ENCODE data around the gene GPR3. TPM values are rescaled to one million over a fixed set of nuclear protein-coding genes. Genes with fewer than 3 reads are reported as not detected.

GPR3 gene
- total RNA-seq, 1 experiment from 2014 or later: 4.7 TPM

DNA sequence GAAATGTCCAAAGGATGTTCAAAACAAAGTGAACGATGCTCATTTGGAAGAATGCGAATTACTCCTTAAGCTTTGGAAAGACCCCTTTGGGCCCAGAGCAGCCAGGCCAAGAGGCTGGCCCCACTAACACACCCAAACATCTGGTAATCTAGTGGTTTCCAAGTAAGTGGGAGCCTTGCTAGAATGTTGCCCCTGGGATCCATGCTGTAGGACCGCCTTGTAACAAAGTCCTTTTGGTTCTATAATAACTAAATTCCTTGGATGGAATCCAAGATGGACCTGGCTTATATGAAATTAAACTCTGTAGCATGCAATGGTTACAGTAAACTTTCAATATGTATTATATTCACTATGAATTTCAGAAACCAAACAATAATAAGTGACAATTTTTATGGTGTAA is 25.3 kb downstream of the GPR3 start:
- Histone ChIP-seq H3K4me1 (ENCODE audit: insufficient read depth, low read length) (peaks cover 17% of the 10 kb centered on the region), H3K4me3 (ENCODE audit: low read length) (no peak overlapping the region), H3K9me2 (replicated peaks; ENCODE audit: low read length) (no peaks in the 10 kb centered on the region), H3K79me2 (ENCODE audit: low read length) (peaks cover 12% of the 10 kb centered on the region; the same call in 1 of the 2 replicates), H2AFZ (ENCODE audit: low read length) (no peak overlapping the region), H3F3A (ENCODE audit: low read length, unreplicated experiment) (peaks cover 5% of the 10 kb centered on the region), H3K9me3 (ENCODE audit: low read length) (no peaks in the 10 kb centered on the region), H3K4me2 (ENCODE audit: low read length) (no peak overlapping the region), H3K36me3 (ENCODE audit: low read depth, low read length) (peaks cover 52% of the 10 kb centered on the region), H3K27me3 (ENCODE audit: low read length) (no peaks in the 10 kb centered on the region), H3K27ac (ENCODE audit: low read length) (peak overlapping the region; percentile 70), H4K20me1 (ENCODE audit: low read length) (no peaks in the 10 kb centered on the region), H3K9ac (ENCODE audit: low read length) (peak overlapping the region; percentile 57; the same call in 1 of the 2 replicates)
- ChIA-PET POLR2A (ENCODE audit: unreplicated experiment) (no interaction called here), CTCF (no interaction called here)
- no TSS peak for BruUV-seq (replicated peaks)
- TF ChIP-seq EZH2 (IDR thresholded peaks at IDR 0.05; ENCODE audit: low read length, unreplicated experiment): no peak
- TF ChIP-seq EZH2phosphoT487 (IDR thresholded peaks at IDR 0.05; ENCODE audit: borderline replicate concordance, low read length): no peak
- TF ChIP-seq, protein P1, sequence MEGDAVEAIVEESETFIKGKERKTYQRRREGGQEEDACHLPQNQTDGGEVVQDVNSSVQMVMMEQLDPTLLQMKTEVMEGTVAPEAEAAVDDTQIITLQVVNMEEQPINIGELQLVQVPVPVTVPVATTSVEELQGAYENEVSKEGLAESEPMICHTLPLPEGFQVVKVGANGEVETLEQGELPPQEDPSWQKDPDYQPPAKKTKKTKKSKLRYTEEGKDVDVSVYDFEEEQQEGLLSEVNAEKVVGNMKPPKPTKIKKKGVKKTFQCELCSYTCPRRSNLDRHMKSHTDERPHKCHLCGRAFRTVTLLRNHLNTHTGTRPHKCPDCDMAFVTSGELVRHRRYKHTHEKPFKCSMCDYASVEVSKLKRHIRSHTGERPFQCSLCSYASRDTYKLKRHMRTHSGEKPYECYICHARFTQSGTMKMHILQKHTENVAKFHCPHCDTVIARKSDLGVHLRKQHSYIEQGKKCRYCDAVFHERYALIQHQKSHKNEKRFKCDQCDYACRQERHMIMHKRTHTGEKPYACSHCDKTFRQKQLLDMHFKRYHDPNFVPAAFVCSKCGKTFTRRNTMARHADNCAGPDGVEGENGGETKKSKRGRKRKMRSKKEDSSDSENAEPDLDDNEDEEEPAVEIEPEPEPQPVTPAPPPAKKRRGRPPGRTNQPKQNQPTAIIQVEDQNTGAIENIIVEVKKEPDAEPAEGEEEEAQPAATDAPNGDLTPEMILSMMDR (conservative IDR thresholded peaks at IDR 0.05; ENCODE audit: low read depth, low read length): no peak
- intact Hi-C loops (cut with micrococcal nuclease): loop anchor here (5.0 to 10.0 kb wide), 2 partner anchors 137 to 190 kb away; no protein-coding TSS in a partner anchor
- ATAC-seq: no peak
- no peak for DNase-seq

DNA sequence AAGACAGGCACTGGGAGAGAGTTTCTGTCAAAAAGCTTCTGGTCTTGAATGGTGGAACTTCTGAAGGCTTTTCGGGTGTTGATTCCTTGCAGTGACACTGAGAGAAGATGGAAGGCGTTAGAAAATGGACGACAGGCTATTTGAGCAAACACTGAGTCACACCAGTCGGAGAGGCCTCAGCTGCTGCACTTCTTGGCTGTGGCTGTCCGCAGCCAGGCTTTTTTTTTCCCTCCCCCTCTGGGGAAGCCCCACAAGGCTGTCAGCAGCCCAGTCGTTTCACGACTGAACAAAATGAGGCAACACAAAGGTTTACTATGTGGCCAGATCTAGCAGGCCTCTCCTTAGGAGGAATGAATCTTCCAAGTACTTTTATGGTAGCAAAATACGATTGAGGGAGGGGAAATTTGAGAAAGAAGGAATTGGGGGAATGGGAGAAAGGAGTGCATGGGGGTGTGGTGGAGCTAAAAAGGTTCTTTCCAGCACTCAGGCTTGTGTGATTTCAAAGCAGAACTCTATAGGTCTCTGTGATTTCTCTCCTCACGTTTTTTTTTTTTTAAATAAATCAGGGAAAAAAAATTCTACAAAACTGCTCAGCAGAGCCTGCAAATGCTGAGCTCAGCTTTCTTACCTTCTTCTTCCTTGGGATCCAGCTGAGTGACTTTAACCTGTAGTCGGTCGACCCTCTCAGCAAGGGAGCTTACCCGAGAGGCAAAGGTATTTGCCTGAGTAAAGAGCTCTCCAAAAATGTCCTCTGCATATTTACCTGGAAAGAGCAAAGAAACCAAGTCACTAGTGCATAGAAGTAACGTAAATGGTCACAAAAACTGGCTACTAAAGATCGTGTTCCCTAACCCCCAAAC is 26.1 kb downstream of the GPR3 start:
- Histone ChIP-seq H3K4me1 (ENCODE audit: insufficient read depth, low read length) (peaks cover 17% of the 10 kb centered on the region), H3K27me3 (ENCODE audit: low read length) (no peaks in the 10 kb centered on the region), H3F3A (ENCODE audit: low read length, unreplicated experiment) (peaks cover 5% of the 10 kb centered on the region), H3K79me2 (ENCODE audit: low read length) (peaks cover 16% of the 10 kb centered on the region), H3K36me3 (ENCODE audit: low read depth, low read length) (peaks cover 43% of the 10 kb centered on the region), H3K4me3 (ENCODE audit: low read length) (no peak overlapping the region), H3K9ac (ENCODE audit: low read length) (peak overlapping the region; percentile 57), H3K27ac (ENCODE audit: low read length) (peak overlapping the region; percentile 70), H4K20me1 (ENCODE audit: low read length) (no peaks in the 10 kb centered on the region), H3K9me3 (ENCODE audit: low read length) (no peaks in the 10 kb centered on the region), H3K4me2 (ENCODE audit: low read length) (peak overlapping the region; percentile 18; the same call in 1 of the 2 replicates), H2AFZ (ENCODE audit: low read length) (peak overlapping the region; percentile 54; the same call in 1 of the 2 replicates), H3K9me2 (replicated peaks; ENCODE audit: low read length) (no peaks in the 10 kb centered on the region)
- DNase-seq: peak; percentile 71
- BruUV-seq (replicated peaks): no TSS peak
- intact Hi-C loops (cut with micrococcal nuclease): loop anchor here (5.0 to 10.0 kb wide), 2 partner anchors 136 to 189 kb away; no protein-coding TSS in a partner anchor
- TF ChIP-seq EZH2phosphoT487 (IDR thresholded peaks at IDR 0.05; ENCODE audit: borderline replicate concordance, low read length) (no peak), EZH2 (IDR thresholded peaks at IDR 0.05; ENCODE audit: low read length, unreplicated experiment) (no peak)
- TF ChIP-seq, protein P1 (conservative IDR thresholded peaks at IDR 0.05; ENCODE audit: low read depth, low read length): no peak
- ChIA-PET CTCF (interaction anchor here (0.6 kb wide), 1 partner anchor 105 kb away, joined by 3 read pairs; no protein-coding TSS in a partner anchor), POLR2A (ENCODE audit: unreplicated experiment) (no interaction called here)
- ATAC-seq: peak; percentile 89

DNA sequence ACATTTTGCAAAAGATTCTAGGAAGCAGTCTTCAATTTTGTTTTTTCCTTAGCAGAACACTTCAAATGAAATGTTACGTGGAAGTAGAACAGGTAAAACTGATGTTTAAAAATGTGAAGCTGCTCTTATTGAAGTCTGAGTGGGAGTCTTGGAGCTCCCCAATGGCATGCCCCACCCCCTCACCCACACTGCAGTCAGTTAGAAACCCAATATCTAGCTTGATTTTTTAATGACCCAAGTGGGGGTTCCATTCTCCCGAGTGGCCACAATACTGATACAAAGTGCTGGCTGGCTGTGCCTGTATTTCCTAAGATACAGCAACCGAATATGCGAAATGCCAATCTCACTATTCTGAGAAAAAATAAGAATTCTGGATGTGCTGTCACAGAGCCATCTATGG is 31.3 kb downstream of the GPR3 start:
- no TSS peak for BruUV-seq (replicated peaks)
- no peaks in the 10 kb centered on the region for H4K20me1 ChIP-seq (ENCODE audit: low read length)
- ATAC-seq: no peak
- no peak overlapping the region for H3K4me2 ChIP-seq (ENCODE audit: low read length)
- H3K36me3 ChIP-seq (ENCODE audit: low read depth, low read length): peaks cover 24% of the 10 kb centered on the region
- no peak overlapping the region for H3K27ac ChIP-seq (ENCODE audit: low read length)
- no peaks in the 10 kb centered on the region for H3K9me3 ChIP-seq (ENCODE audit: low read length)
- H3F3A ChIP-seq (ENCODE audit: low read length, unreplicated experiment): peaks cover 7% of the 10 kb centered on the region
- DNase-seq: no peak
- peaks cover 9% of the 10 kb centered on the region for H3K4me1 ChIP-seq (ENCODE audit: insufficient read depth, low read length)
- H3K4me3 ChIP-seq (ENCODE audit: low read length): no peak overlapping the region
- no peak overlapping the region for H2AFZ ChIP-seq (ENCODE audit: low read length)
- H3K9ac ChIP-seq (ENCODE audit: low read length): no peak overlapping the region
- CTCF ChIA-PET: no interaction called here
- intact Hi-C loops (cut with micrococcal nuclease): no loop called here
- H3K9me2 ChIP-seq (replicated peaks; ENCODE audit: low read length): no peaks in the 10 kb centered on the region
- TF ChIP-seq EZH2 (IDR thresholded peaks at IDR 0.05; ENCODE audit: low read length, unreplicated experiment) (no peak), EZH2phosphoT487 (IDR thresholded peaks at IDR 0.05; ENCODE audit: borderline replicate concordance, low read length) (no peak)
- TF ChIP-seq, protein P1 (conservative IDR thresholded peaks at IDR 0.05; ENCODE audit: low read depth, low read length): no peak
- peaks cover 30% of the 10 kb centered on the region for H3K79me2 ChIP-seq (ENCODE audit: low read length)
- POLR2A ChIA-PET (ENCODE audit: unreplicated experiment): no interaction called here
- no peaks in the 10 kb centered on the region for H3K27me3 ChIP-seq (ENCODE audit: low read length)

Measured in PC-3 (cell line).